B cell (primary cell): ENCODE results near the gene ZFP36L1. TPM values are rescaled to one million over a fixed set of nuclear protein-coding genes. Genes with fewer than 3 reads are reported as not detected.

Experiments used
- ATAC-seq: fragments of 200-7000 bp; cut with Tn5 transposase; one replicate; pipeline ENCODE4 v1.10.0; 2021; ENCODE audit warnings: low read depth, mild to moderate bottlenecking, moderate number of reproducible peaks, moderate library complexity
- CTCF ChIA-PET: fragments of 350-600 bp; sonication (Branson Sonifier 250); formaldehyde crosslinking; loops from one replicate; lab custom pipeline; 2021; ENCODE audit warnings: antibody characterized with exemption, inconsistent platforms; lab: Charles Lee
- POLR2A ChIA-PET: fragments of 350-600 bp; sonication (Branson Sonifier 250); formaldehyde crosslinking; loops from one replicate; lab custom pipeline; 2021; ENCODE audit warnings: antibody characterized with exemption; lab: Charles Lee
- DNase-seq: peaks from one replicate; pipeline ENCODE4 v3.0.0; 2013
- H2AFZ ChIP-seq: 2 replicates; pipeline ENCODE4 v1.6.1; 2012; ENCODE audit warnings: mild to moderate bottlenecking, low read depth, low read length; ENCODE audit not compliant: insufficient read depth, poor library complexity, severe bottlenecking
- H3K27ac ChIP-seq, 2 donors: 1 replicate in 1 of 2; 2 replicates in 1 of 2; pipeline ENCODE4 v1.5.1; 2012 to 2013; ENCODE audit warnings: low read length in 2 of 2, mild to moderate bottlenecking in 2 of 2, moderate library complexity in 1 of 2
- H3K27me3 ChIP-seq, 4 experiments: fragments of 200-600 bp in 1 of 4; sonication (generic) in 1 of 4; replicated peaks in 1 of 4; 1 replicate in 2 of 4; 2 replicates in 2 of 4; pipeline versions ENCODE4 v1.6.1 to v1.7.0; 2013 to 2016; ENCODE audit warnings: low read length in 3 of 4, mild to moderate bottlenecking in 2 of 4, mixed read lengths in 1 of 4, moderate library complexity in 1 of 4; ENCODE audit not compliant: insufficient read depth in 4 of 4, control insufficient read depth in 3 of 4; ENCODE audit errors: control extremely low read depth in 1 of 4
- H3K36me3 ChIP-seq, 2 experiments: replicated peaks in 1 of 2; 1 replicate in 1 of 2; 2 replicates in 1 of 2; pipeline versions ENCODE4 v1.6.1 to v1.7.1; 2013; ENCODE audit warnings: low read length in 1 of 2; ENCODE audit not compliant: insufficient read depth in 2 of 2, control insufficient read depth in 1 of 2; ENCODE audit errors: control extremely low read depth in 1 of 2, extremely low read depth in 1 of 2
- H3K4me1 ChIP-seq, 2 donors: fragments of 200-600 bp in 1 of 2; sonication (generic) in 1 of 2; 1 replicate in 1 of 2; 2 replicates in 1 of 2; pipeline versions ENCODE4 v1.5.1 to v1.6.1; 2013 to 2017; ENCODE audit warnings: low read length in 2 of 2; ENCODE audit not compliant: control insufficient read depth in 2 of 2, insufficient read depth in 2 of 2
- H3K4me2 ChIP-seq: replicated peaks from 2 replicates; pipeline ENCODE3; 2012; ENCODE audit warnings: mild to moderate bottlenecking, low read depth, low read length; ENCODE audit not compliant: poor library complexity, severe bottlenecking
- H3K4me3 ChIP-seq, 5 experiments: fragments of 200-600 bp in 1 of 5; sonication (generic) in 1 of 5; 1 replicate in 3 of 5; 2 replicates in 2 of 5; pipeline versions ENCODE4 v1.5.1 to v1.7.0; 2011 to 2016; ENCODE audit warnings: low read length in 4 of 5, mild to moderate bottlenecking in 4 of 5, low read depth in 2 of 5, control low read depth in 1 of 5, moderate library complexity in 1 of 5; ENCODE audit not compliant: insufficient read depth in 1 of 5; ENCODE audit errors: control extremely low read depth in 1 of 5, extremely low read depth in 1 of 5
- H3K79me2 ChIP-seq: fragments of 200-600 bp; sonication (generic); one replicate; pipeline ENCODE4 v1.6.0; 2016; ENCODE audit warnings: low read length; ENCODE audit not compliant: control insufficient read depth, insufficient read depth
- H3K9ac ChIP-seq: fragments of 200-600 bp; sonication (generic); 2 replicates; pipeline ENCODE4 v1.6.1; 2017; ENCODE audit warnings: mild to moderate bottlenecking, low read length, moderate library complexity
- H3K9me3 ChIP-seq, 3 donors: one replicate each; pipeline versions ENCODE4 v1.6.1 to v1.7.1; 2013; ENCODE audit warnings: low read length in 2 of 3; ENCODE audit not compliant: control insufficient read depth in 2 of 3, insufficient read depth in 1 of 3; ENCODE audit errors: control extremely low read depth in 1 of 3
- H4K20me1 ChIP-seq: 2 replicates; pipeline ENCODE4 v1.6.0; 2012; ENCODE audit warnings: mild to moderate bottlenecking, low read length; ENCODE audit not compliant: insufficient read depth, control insufficient read depth, poor library complexity, severe bottlenecking
- H3K27ac Mint-ChIP-seq: one replicate; pipeline ENCODE4 v1.8.0; 2021; ENCODE audit warnings: mixed read lengths
- H3K27me3 Mint-ChIP-seq: one replicate; pipeline ENCODE4 v1.8.0; 2021; ENCODE audit warnings: mixed read lengths
- H3K4me1 Mint-ChIP-seq: one replicate; pipeline ENCODE4 v1.8.0; 2021; ENCODE audit warnings: mixed read lengths
- H3K4me3 Mint-ChIP-seq: one replicate; pipeline ENCODE4 v1.8.0; 2021; ENCODE audit warnings: mixed read lengths
- H3K9me3 Mint-ChIP-seq: one replicate; pipeline ENCODE4 v1.8.0; 2022; ENCODE audit warnings: mixed read lengths; ENCODE audit not compliant: insufficient read depth
- CTCF ChIP-seq: fragments of 200-600 bp; IDR thresholded peaks from one replicate; pipeline ENCODE4 v1.8.0; 2022; ENCODE audit warnings: antibody characterized with exemption, mild to moderate bottlenecking
- EZH2 ChIP-seq: IDR thresholded peaks from 2 replicates; pipeline ENCODE4 v1.6.1; 2012; ENCODE audit warnings: borderline replicate concordance, low read depth, mild to moderate bottlenecking, moderate library complexity, low read length; ENCODE audit not compliant: insufficient read depth, poor library complexity, severe bottlenecking
- WGBS: methylation state at CpG from one replicate; pipeline ENCODE4 v1.1.5; 2013; ENCODE audit warnings: missing lambda C conversion rate; ENCODE audit not compliant: insufficient coverage; 5-methylcytosine and 5-hydroxymethylcytosine counted together
- intact Hi-C: fragments of 100-400 bp; cut with micrococcal nuclease; formaldehyde crosslinking; loops from one replicate; pipeline ENCODE4 v1.10.0; 2022
- polyA plus RNA-seq: library from polyadenylated mRNA; depleted of rRNA; stranded (reverse); fragments of >200 nt; gene quantifications from 2 replicates; pipeline ENCODE4 v1.2.3, GENCODE V29; 2012
- total RNA-seq, 2 donors: library from RNA; stranded (reverse); fragments of 120-200 nt in 1 of 2; gene quantifications; 1 replicate in 1 of 2; 2 replicates in 1 of 2; pipeline versions ENCODE4 v1.2.3 to v1.2.4, GENCODE V29; 2013 to 2022

The ZFP36L1 gene
- total and polyA plus RNA-seq, 2 donors (not counting 1 experiment from before 2014, with no cell fraction given), result 572 to 983 TPM

- no peak overlapping the region for H3K4me2 ChIP-seq
- H3K27ac ChIP-seq, result no peak overlapping the region
- no peak overlapping the region for H3K9ac ChIP-seq
- peaks cover 0 to 4% (median 0%) of the 10 kb centered on the region in 3 donors for H3K9me3 ChIP-seq
- Mint-ChIP-seq H3K4me1 (peaks cover 37% of the 10 kb centered on the region), H3K27ac (no peak overlapping the region), H3K9me3 (no peaks in the 10 kb centered on the region), H3K4me3 (no peak overlapping the region), H3K27me3 (no peaks in the 10 kb centered on the region)
- no peaks in the 10 kb centered on the region for H4K20me1 ChIP-seq
- DNase-seq, result no peak
- no peak overlapping the region for H3K4me3 ChIP-seq
- WGBS, result no CpG with 5 or more reads among the region's 3 CpGs
- ATAC-seq, result no peak
- no peak overlapping the region for H2AFZ ChIP-seq
- intact Hi-C loops, result no loop called here
- TF ChIP-seq EZH2, result no peak
- no peak for TF ChIP-seq CTCF
- ChIA-PET CTCF (interaction anchor here (1.2 to 14.8 kb wide), 6 partner anchors 18 to 892 kb away, joined by 3 to 132 read pairs (median 12); no protein-coding TSS in a partner anchor), POLR2A (no interaction called here)
- no peaks in the 10 kb centered on the region for H3K79me2 ChIP-seq
- H3K36me3 ChIP-seq, result no peaks in the 10 kb centered on the region
- H3K4me1 ChIP-seq, result peaks cover 20 to 42% of the 10 kb centered on the region in 2 donors
- no peaks in the 10 kb centered on the region for H3K27me3 ChIP-seq
Observed at GRCh38 chr14:68825729-68826128, 32.9 kb upstream of the ZFP36L1 start.

GRCh38 chr14:68824517-68825347 lies 31.9 kb upstream of the ZFP36L1 start:
- H3K36me3 ChIP-seq, result no peaks in the 10 kb centered on the region
- ChIA-PET POLR2A (no interaction called here), CTCF (interaction anchor here (0.6 to 14.8 kb wide), 8 partner anchors 10 to 891 kb away, joined by 3 to 132 read pairs (median 6); no protein-coding TSS in a partner anchor)
- peaks cover 0 to 4% (median 0%) of the 10 kb centered on the region in 3 donors for H3K9me3 ChIP-seq
- no peak overlapping the region for H3K4me3 ChIP-seq
- no peak overlapping the region for H3K27ac Mint-ChIP-seq
- no peak overlapping the region for H3K4me3 Mint-ChIP-seq
- DNase-seq (peak; percentile 44), ATAC-seq (no peak)
- no peak overlapping the region for H3K9ac ChIP-seq
- intact Hi-C loops, result no loop called here
- no peak overlapping the region for H2AFZ ChIP-seq
- no peaks in the 10 kb centered on the region for H3K9me3 Mint-ChIP-seq
- 59% methylated on average over 11 of the region's 11 CpGs for WGBS
- H3K4me1 Mint-ChIP-seq, result peaks cover 46% of the 10 kb centered on the region
- peak overlapping the region; percentile 49 for H3K4me2 ChIP-seq
- peaks cover 25 to 48% of the 10 kb centered on the region in 2 donors for H3K4me1 ChIP-seq
- TF ChIP-seq EZH2 (no peak), CTCF (peak; percentile 61)
- no peak overlapping the region for H3K27ac ChIP-seq
- H3K27me3 ChIP-seq, result no peaks in the 10 kb centered on the region
- H3K27me3 Mint-ChIP-seq, result no peaks in the 10 kb centered on the region
- H4K20me1 ChIP-seq, result no peaks in the 10 kb centered on the region
- H3K79me2 ChIP-seq, result no peaks in the 10 kb centered on the region
